Raji (cell line): ENCODE results near the gene TRERF1.

Source experiments
- POLR2A ChIP-seq: IDR thresholded peaks from 2 replicates; pipeline ENCODE4 v1.6.1; 2011; ENCODE audit warnings: low read depth, low read length, control low read depth; ENCODE audit not compliant: insufficient read depth

The TRERF1 gene

DNA sequence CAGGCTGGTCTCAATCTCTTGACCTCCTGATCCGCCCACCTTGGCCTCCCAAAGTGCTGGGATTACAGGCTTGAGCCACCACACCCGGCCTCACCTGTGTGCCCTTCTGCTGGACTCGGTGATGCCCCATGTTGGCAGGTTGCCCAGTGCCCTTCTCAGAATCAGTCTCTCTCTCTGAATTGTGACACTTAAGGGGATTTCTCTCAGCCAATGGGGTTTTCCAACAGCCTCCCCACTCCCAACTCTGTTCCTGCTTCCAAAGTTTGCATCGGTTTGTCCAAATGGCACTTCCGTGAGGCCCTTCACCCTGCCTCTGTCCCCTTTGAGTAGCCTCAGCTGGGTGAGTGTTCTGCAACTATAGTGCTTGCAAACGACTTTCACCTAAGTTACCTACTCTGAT, 230.9 kb downstream of the TRERF1 start:
- no peak for TF ChIP-seq POLR2A

DNA sequence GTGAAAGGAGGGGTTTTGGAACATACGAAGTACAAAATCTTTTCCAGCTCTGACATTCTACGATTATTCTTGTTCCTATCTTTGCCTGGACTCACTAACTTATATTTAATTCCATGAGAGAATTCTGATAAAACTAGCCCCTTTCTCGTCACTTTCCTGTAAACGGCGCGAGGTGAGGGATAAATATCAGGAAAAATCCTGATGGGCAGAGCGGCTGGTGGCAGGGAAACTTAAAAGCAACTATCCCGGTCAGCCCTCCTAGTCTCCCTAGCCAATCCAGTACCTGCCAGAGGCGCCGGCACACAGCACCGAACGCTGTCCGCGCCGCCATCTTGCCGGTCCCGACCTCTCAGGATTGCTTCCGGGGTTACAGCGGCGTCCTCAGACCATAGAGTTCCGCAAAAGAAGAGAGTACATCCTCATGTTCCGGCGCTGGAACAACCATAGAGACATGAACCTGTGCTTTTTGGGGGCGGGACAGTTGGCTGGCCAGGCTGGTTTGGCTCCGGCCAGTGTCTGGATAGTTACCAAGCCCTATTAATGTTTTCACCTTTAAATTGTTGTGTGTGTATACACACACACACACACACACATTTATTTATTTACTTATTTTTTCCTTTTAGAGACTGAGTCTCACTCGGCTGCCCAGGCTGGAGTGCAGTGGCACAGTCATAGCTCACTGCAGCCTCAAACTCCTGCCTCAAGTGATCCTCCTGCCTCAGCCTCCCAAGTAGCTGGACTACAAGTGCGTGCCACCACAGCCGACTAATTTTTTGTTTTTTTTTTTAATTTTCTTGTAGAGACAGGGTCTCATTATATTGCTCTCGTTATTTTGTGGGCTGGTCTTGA, 234.0 kb downstream of the TRERF1 start, which contains the start of gene MRPS10:
Gene MRPS10 (minus strand): TSS at position 343 of the 849 bp plus-strand sequence. CDS start 12 bp downstream, at position 331.
- TF ChIP-seq POLR2A: peak; percentile 90

- no peak for TF ChIP-seq POLR2A
Measured at GRCh38 chr6:42217157-42217518, 234.6 kb downstream of the TRERF1 start.

DNA sequence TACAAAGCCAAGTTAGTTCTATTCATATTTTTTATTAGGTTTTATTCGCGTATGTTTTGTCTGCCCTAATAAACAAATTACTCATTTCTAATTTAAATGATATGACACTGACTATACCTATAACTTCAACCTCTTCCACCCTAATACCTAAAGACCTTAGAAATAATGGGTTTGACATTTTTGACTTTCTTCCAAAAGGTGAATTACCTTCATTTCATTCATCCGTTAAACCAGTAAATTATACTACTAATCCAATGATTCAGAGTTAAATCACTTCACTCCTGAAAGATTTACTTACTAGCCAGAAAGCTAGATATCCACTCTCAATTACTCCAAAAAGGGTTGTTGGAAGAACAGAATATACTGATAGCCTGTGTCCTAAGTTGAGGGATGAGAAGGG, 239.3 kb downstream of the TRERF1 start:
- TF ChIP-seq POLR2A: no peak

DNA sequence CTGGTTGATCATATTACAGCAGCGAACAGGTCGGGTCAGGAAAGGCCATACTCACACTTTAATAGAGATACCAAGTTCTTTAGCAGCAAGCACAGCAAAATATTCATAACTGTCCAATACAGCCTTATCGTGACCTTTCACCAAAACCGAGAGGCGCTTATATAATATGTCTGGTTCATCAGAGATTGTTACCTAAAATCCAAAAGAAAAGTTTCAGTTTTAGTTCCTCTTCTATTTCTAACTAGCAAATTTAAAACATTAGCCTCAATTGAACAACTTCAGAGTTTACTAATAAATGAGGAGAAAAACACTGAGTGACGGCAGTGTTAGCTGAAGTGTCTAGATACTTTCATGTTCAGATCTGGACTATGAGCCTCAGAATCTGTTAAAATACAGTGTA, 240.0 kb downstream of the TRERF1 start:
- TF ChIP-seq POLR2A: no peak

DNA sequence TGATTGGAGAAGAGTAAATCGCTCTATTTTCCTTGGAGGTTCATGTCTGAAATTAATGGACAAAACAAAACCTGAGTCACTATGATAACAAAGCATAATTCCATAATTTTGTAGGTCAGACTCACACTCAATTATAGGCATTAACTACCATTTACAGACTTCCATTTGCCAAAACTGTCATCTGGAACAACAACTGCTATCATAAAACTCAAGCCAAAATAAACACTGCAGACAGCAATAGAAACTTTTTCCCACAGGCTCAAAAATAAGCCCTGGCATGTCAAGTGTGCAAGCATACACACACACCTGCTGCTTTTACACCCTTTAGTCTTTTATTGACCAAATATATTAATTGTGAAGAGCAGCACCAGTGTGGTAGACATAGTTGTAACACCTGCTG, 241.2 kb downstream of the TRERF1 start:
- no peak for TF ChIP-seq POLR2A

DNA sequence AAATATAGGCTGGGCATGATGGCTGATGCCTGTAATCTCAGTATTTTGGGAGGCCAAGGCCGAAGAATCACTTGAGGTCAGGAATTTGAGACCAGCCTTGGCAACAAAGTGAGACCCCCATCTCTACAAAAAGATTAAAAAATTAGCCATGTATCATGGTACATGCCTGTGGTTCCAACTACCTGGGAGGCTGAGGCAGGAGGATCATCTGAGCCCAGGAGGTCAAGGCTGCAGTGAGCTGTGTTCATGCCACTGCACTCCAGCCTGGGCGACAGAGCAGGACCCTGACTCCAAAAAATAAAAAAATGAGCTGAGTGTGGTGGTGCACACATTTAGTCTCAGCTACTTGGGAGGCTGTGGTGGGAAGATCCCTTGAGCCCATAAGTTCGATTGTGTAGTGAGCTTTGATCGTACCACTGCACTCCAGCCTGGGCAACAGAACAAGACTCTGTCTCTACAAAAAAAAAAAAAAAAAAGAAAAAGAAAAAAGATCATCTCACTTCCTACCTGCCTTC, 246.9 kb downstream of the TRERF1 start:
- TF ChIP-seq POLR2A: no peak

GRCh38 chr6:42203183-42203582, 248.5 kb downstream of the TRERF1 start:
- TF ChIP-seq POLR2A: no peak

DNA sequence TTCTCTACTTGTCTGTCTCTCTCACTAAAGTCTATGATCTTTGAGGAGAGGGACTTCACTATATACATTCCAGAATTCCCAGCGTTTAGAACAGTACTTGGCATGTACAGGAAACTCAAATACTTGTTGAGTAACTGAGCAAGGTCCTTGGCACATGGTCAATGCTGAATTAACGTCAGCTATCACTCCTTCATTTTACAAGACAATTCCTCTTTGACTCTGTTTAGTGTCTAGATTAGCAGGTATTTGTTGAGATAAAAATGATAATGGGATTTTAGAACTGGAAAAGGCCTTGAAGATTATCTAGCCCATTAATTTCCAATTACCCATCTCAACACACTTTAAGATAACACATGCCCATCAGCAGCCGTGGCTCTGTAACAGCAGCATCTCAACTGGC, 250.3 kb downstream of the TRERF1 start:
- no peak for TF ChIP-seq POLR2A

DNA sequence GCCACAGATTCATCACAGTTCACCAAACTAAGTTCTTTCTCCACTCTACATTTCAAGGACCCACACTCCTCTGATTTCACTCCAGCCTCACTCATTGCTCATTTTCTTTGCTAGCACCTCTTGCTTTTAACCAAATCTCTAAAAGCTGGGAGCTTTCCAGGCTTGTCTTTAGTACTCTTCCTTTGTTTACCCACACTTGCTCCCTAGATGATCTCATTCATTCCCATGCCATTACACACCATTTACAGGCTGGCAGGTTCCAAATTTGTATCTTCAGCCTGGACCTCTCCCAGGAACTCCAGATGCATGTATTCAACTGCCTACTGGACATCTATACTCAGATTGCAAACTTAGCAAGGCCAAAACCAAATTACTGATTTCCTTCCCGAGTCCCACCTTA, 251.7 kb downstream of the TRERF1 start:
- no peak for TF ChIP-seq POLR2A

GRCh38 chr6:42199106-42199981, 252.4 kb downstream of the TRERF1 start:
- TF ChIP-seq POLR2A: no peak

DNA sequence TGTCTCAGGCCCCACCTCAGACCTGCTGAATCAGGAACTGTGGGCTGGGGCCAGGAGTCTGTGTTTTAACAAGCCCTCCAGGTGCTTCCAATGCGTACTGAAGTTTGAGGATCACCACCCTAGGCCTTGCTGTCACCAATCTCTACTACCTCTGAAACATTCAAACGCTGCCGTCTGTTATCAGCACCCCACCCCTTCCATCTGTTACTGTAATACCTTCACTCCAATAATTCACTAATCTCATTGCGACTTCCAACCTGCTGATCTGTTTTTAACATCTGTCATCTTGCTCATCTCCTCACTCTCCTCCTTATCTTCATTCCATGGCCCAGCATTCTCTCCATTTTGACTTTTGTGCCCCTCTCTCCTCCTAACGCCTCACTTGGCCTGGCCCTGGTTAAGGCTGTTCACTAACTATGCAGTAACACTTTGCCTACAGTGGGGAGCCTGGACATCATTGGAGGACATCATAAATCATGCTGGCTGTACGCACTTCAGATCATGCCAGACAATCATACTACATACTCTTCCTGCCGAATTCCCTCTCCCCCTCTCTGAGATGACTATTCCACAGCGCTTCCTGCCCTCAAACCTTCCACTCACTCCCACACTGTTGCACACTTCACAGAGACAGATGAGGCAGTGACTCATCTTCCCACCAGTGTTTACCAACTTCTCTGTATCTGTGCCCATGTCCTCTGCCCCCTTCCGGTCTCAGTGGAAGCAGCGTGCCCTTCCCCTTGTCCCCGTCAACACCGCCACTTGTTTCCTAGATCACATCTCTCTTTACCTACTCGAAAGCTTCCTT, 254.0 kb downstream of the TRERF1 start:
- TF ChIP-seq POLR2A: no peak

DNA sequence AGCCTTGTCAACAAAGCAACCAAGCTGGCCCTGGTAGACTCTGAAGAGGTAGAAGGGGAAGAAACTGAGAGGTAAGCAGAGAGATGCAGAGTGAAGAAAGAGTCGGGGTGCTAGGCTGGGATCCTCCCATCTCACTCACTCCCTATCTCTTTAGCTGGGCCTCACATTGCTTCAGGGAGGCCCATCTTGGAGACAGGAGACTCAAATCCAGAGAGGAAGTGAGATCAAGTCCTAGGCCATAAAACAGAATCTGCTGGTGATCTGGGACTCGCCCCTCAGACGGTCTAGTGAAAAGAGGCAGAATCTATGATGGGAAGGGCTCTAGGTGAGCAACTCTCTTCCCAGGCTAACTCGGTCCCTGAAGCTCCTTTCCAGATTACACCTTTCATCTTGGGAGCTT, 256.3 kb downstream of the TRERF1 start:
- TF ChIP-seq POLR2A: no peak

DNA sequence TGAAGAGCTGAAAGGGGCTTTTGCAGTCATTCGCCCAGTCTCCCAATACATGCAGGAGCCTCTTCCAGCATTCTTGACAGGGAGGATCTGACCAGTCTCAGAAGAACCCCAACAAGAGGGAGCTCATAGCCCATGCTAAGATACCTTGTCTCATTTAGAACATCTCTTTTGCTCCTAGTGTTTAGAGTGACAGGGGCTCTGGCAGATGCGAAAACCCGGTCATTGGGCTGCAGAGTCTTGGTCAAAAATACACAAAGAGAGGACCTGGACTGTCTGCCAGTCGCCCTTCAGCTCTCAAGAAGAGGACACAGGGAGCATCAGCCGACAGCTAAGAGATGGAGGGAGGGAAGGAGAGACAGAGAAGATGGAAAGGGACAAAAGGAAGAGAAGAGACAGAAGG, 257.7 kb downstream of the TRERF1 start:
- no peak for TF ChIP-seq POLR2A

DNA sequence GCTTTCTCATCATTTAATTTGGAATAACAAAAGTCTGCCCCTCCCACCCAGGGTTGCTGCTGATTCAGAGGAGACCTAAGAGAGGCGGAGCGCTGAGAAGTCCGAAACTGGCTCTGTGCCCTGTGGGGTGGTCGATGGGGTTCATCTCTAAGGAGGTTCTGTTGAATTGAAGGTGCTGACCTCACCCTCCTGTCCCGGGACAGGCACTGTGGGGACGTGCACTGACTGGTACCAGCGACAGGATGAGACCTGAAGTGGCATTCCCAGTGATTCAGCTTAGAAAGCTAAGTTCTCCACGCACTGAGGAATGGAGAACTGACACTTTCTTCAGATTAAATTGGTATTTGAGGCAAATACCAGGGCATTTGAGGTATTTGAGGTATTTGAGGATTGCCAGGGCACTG, 258.2 kb downstream of the TRERF1 start:
- TF ChIP-seq POLR2A: no peak
